Activated naive CD4-positive, alpha-beta T cell treated with anti-CD3 and anti-CD28 coated beads, Interleukin-2, amount 50 U/mL, for 72 hours (primary cell): Measurements from ENCODE around the gene REXO5. TPM values are rescaled to one million over a fixed set of nuclear protein-coding genes. Genes with fewer than 3 reads are reported as not detected.
A peak's percentile ranks its signal among the peaks of the same experiment; 100 is the strongest.

ENCODE experiments used
- ATAC-seq, 2 donors: fragments of 150-1000 bp; cut with Tn5 transposase; 2 replicates each; pipeline ENCODE4 v1.10.0; 2021; ENCODE audit warnings: mild to moderate bottlenecking in 2 of 2, moderate library complexity in 2 of 2
- DNase-seq, 2 donors: peaks; one replicate each; pipeline ENCODE4 v3.0.0; 2021 to 2022; ENCODE audit warnings: low spot score in 2 of 2
- H3K27ac Mint-ChIP-seq, 2 donors: one replicate each; pipeline ENCODE4 v1.8.0; 2022; ENCODE audit warnings: mild to moderate bottlenecking in 2 of 2, mixed read lengths in 2 of 2
- H3K36me3 Mint-ChIP-seq, 2 donors: one replicate each; pipeline ENCODE4 v1.8.0; 2022; ENCODE audit warnings: mixed read lengths in 2 of 2
- H3K9me3 Mint-ChIP-seq, 2 donors: one replicate each; pipeline ENCODE4 v1.8.0; 2022; ENCODE audit warnings: mixed read lengths in 2 of 2
- total RNA-seq, 2 donors: library from RNA; stranded (reverse); gene quantifications; one replicate each; pipeline ENCODE4 v1.2.3, GENCODE V29; 2022

REXO5 gene
- total RNA-seq, 2 donors from 2014 or later = 18.5 to 18.9 TPM

GRCh38 chr16:20874088-20874581 lies 67.8 kb downstream of the REXO5 start:
- Mint-ChIP-seq H3K36me3 (peaks cover 7 to 8% of the 10 kb centered on the region in 2 donors), H3K9me3 (no peaks in the 10 kb centered on the region), H3K27ac (peak overlapping the region; percentile 36 to 72)
- DNase-seq (no peak), ATAC-seq (peak; percentile 23 to 40)

- peaks cover 7 to 8% of the 10 kb centered on the region in 2 donors for H3K36me3 Mint-ChIP-seq
- H3K9me3 Mint-ChIP-seq = no peaks in the 10 kb centered on the region
- peak overlapping the region in 1 of 2 donors; percentile 72 for H3K27ac Mint-ChIP-seq
- ATAC-seq (peak; percentile 29 to 36), DNase-seq (no peak)
These were observed 69.0 kb downstream of the REXO5 start for GRCh38 chr16:20875355-20875650.

GRCh38 chr16:20878682-20879147 lies 72.4 kb downstream of the REXO5 start:
- ATAC-seq (no peak), DNase-seq (no peak)
- Mint-ChIP-seq H3K27ac (no peak overlapping the region), H3K9me3 (no peaks in the 10 kb centered on the region), H3K36me3 (peaks cover 0 to 8% of the 10 kb centered on the region in 2 donors)

GRCh38 chr16:20879175-20880040 lies 73.1 kb downstream of the REXO5 start:
- DNase-seq = no peak
- Mint-ChIP-seq H3K36me3 (peaks cover 0 to 8% of the 10 kb centered on the region in 2 donors), H3K27ac (no peak overlapping the region), H3K9me3 (no peaks in the 10 kb centered on the region)
- ATAC-seq = peak; percentile 41 to 43

- H3K9me3 Mint-ChIP-seq = no peaks in the 10 kb centered on the region
- no peak overlapping the region for H3K27ac Mint-ChIP-seq
- H3K36me3 Mint-ChIP-seq = peaks cover 0 to 8% of the 10 kb centered on the region in 2 donors
- DNase-seq (no peak), ATAC-seq (no peak)
These were observed 74.7 kb downstream of the REXO5 start for GRCh38 chr16:20880867-20881502.

GRCh38 chr16:20881503-20881878 lies 75.2 kb downstream of the REXO5 start:
- DNase-seq (no peak), ATAC-seq (no peak)
- peaks cover 0 to 9% of the 10 kb centered on the region in 2 donors for H3K36me3 Mint-ChIP-seq
- no peaks in the 10 kb centered on the region for H3K9me3 Mint-ChIP-seq
- H3K27ac Mint-ChIP-seq = no peak overlapping the region

GRCh38 chr16:20883554-20884239 lies 77.4 kb downstream of the REXO5 start:
- ATAC-seq = peak in 1 of 2 donors; percentile 50
- H3K36me3 Mint-ChIP-seq = peaks cover 0 to 7% of the 10 kb centered on the region in 2 donors

GRCh38 chr16:20884240-20884556 lies 77.9 kb downstream of the REXO5 start:
- peaks cover 0 to 7% of the 10 kb centered on the region in 2 donors for H3K36me3 Mint-ChIP-seq
- DNase-seq = no peak
- H3K9me3 Mint-ChIP-seq = no peaks in the 10 kb centered on the region
- peak; percentile 72 to 83 for ATAC-seq
- H3K27ac Mint-ChIP-seq = no peak overlapping the region

More at GRCh38 chr16:20883554-20884239, 77.4 kb downstream of the REXO5 start:
- Mint-ChIP-seq H3K27ac (no peak overlapping the region), H3K9me3 (no peaks in the 10 kb centered on the region)
- no peak for DNase-seq

- peaks cover 0 to 7% of the 10 kb centered on the region in 2 donors for H3K36me3 Mint-ChIP-seq
- ATAC-seq (no peak), DNase-seq (no peak)
- H3K9me3 Mint-ChIP-seq = no peaks in the 10 kb centered on the region
- no peak overlapping the region for H3K27ac Mint-ChIP-seq
These were observed 80.0 kb downstream of the REXO5 start for GRCh38 chr16:20886320-20886719.

- ATAC-seq (no peak), DNase-seq (no peak)
- no peak overlapping the region for H3K27ac Mint-ChIP-seq
- H3K9me3 Mint-ChIP-seq = no peaks in the 10 kb centered on the region
- H3K36me3 Mint-ChIP-seq = peaks cover 0 to 12% of the 10 kb centered on the region in 2 donors
These were observed 80.9 kb downstream of the REXO5 start for GRCh38 chr16:20887207-20887606.

GRCh38 chr16:20889625-20890275 lies 83.4 kb downstream of the REXO5 start:
- H3K9me3 Mint-ChIP-seq = no peaks in the 10 kb centered on the region
- no peak for ATAC-seq
- DNase-seq = no peak
- H3K27ac Mint-ChIP-seq = no peak overlapping the region
- peaks cover 0 to 14% of the 10 kb centered on the region in 2 donors for H3K36me3 Mint-ChIP-seq

- DNase-seq = no peak
- no peak for ATAC-seq
- Mint-ChIP-seq H3K27ac (no peak overlapping the region), H3K9me3 (no peaks in the 10 kb centered on the region), H3K36me3 (peaks cover 0 to 7% of the 10 kb centered on the region in 2 donors)
These were observed 88.1 kb downstream of the REXO5 start for GRCh38 chr16:20894388-20894787.

- DNase-seq = no peak
- Mint-ChIP-seq H3K9me3 (no peaks in the 10 kb centered on the region), H3K36me3 (peaks cover 23% of the 10 kb centered on the region in 2 donors), H3K27ac (peak overlapping the region in 1 of 2 donors; percentile 99)
- no peak for ATAC-seq
These were observed 91.0 kb downstream of the REXO5 start for GRCh38 chr16:20897253-20897897.

- H3K9me3 Mint-ChIP-seq = no peaks in the 10 kb centered on the region
- ATAC-seq = no peak
- peaks cover 22 to 28% of the 10 kb centered on the region in 2 donors for H3K36me3 Mint-ChIP-seq
- H3K27ac Mint-ChIP-seq = peak overlapping the region in 1 of 2 donors; percentile 99
- no peak for DNase-seq
These were observed 91.6 kb downstream of the REXO5 start for GRCh38 chr16:20897922-20898321.

- DNase-seq (no peak), ATAC-seq (no peak)
- H3K9me3 Mint-ChIP-seq = no peaks in the 10 kb centered on the region
- H3K27ac Mint-ChIP-seq = peak overlapping the region in 1 of 2 donors; percentile 99
- H3K36me3 Mint-ChIP-seq = peaks cover 22 to 34% of the 10 kb centered on the region in 2 donors
These were observed 92.7 kb downstream of the REXO5 start for GRCh38 chr16:20899071-20899470.
